HG02840 (cell line): ENCODE results near the gene INSYN1.
"Not testable (repeated sequence)": the region's sequence is repeated elsewhere in the genome, so short reads cannot be mapped to it uniquely, and the experiment has no call there.

Source experiments
- ATAC-seq: cut with Tn5 transposase; IDR thresholded peaks from one replicate; pipeline ENCODE4 v1.9.1; 2021; ENCODE audit warnings: mild to moderate bottlenecking, moderate library complexity, moderate number of reproducible peaks; ENCODE audit not compliant: unreplicated experiment, low FRiP score

Gene INSYN1

GRCh38 chr15:73753250-73754130 is at the start of gene INSYN1:
INSYN1 (minus strand) TSS chr15:73753351; CDS start chr15:73751130, 2,221 bp downstream.
- no peak for ATAC-seq

- no peak for ATAC-seq
Observed at GRCh38 chr15:73802431-73803041, 49.4 kb upstream of the INSYN1 start.

GRCh38 chr15:73800662-73801345 is 47.7 kb upstream of the INSYN1 start:
- no peak for ATAC-seq

- ATAC-seq = no peak
Observed at GRCh38 chr15:73799466-73799865, 46.3 kb upstream of the INSYN1 start.

- ATAC-seq = no peak
Observed at GRCh38 chr15:73797366-73798158, 44.4 kb upstream of the INSYN1 start.

GRCh38 chr15:73796331-73796831 is 43.2 kb upstream of the INSYN1 start:
- no peak for ATAC-seq

GRCh38 chr15:73794443-73795133 is 41.4 kb upstream of the INSYN1 start:
- ATAC-seq = no peak

GRCh38 chr15:73792899-73793541 is 39.9 kb upstream of the INSYN1 start:
- ATAC-seq = not testable (repeated sequence)

- ATAC-seq = no peak
Observed at GRCh38 chr15:73792415-73792814, 39.3 kb upstream of the INSYN1 start.

GRCh38 chr15:73789521-73790240 is 36.5 kb upstream of the INSYN1 start:
- no peak for ATAC-seq

- no peak for ATAC-seq
Observed at GRCh38 chr15:73787621-73788020, 34.5 kb upstream of the INSYN1 start.

GRCh38 chr15:73786538-73786937 is 33.4 kb upstream of the INSYN1 start:
- ATAC-seq = no peak

- not testable (repeated sequence) for ATAC-seq
Observed at GRCh38 chr15:73785256-73786014, 32.3 kb upstream of the INSYN1 start.

GRCh38 chr15:73784291-73784690 is 31.1 kb upstream of the INSYN1 start:
- ATAC-seq = no peak

- no peak for ATAC-seq
Observed at GRCh38 chr15:73782344-73782959, 29.3 kb upstream of the INSYN1 start.

- ATAC-seq = no peak
Observed at GRCh38 chr15:73781038-73781925, 28.1 kb upstream of the INSYN1 start.
